ENCODE data around the gene ASPSCR1.

The ASPSCR1 gene
- 29.0 to 33.2 reads per million in 2 donors for total RNA-seq

GRCh38 chr17:81977211-81977808 is at the start of gene ASPSCR1:
TSS of gene ASPSCR1 (plus strand) at chr17:81977629. CDS start at chr17:81977647, 18 bp downstream.
- peak; percentile 89 for DNase-seq

- peak; percentile 87 for DNase-seq
Measured at GRCh38 chr17:81927653-81928543, 49.5 kb upstream of the ASPSCR1 start, which contains the start of gene MAFG. TSS of gene MAFG (minus strand) at chr17:81927735. CDS start at chr17:81923185, 4,550 bp downstream.

- DNase-seq = no peak
Measured at GRCh38 chr17:81928544-81929252, 48.7 kb upstream of the ASPSCR1 start.

GRCh38 chr17:81929253-81930141 is 47.9 kb upstream of the ASPSCR1 start:
- DNase-seq = no peak

GRCh38 chr17:81930142-81931125 is 47.0 kb upstream of the ASPSCR1 start:
- DNase-seq = no peak

- no peak for DNase-seq
Measured at GRCh38 chr17:81931189-81931556, 46.3 kb upstream of the ASPSCR1 start.

- DNase-seq = no peak
Measured at GRCh38 chr17:81931557-81932332, 45.7 kb upstream of the ASPSCR1 start.

- no peak for DNase-seq
Measured at GRCh38 chr17:81932333-81932983, 45.0 kb upstream of the ASPSCR1 start.

GRCh38 chr17:81933178-81933699 is 44.2 kb upstream of the ASPSCR1 start:
- no peak for DNase-seq

GRCh38 chr17:81934098-81934757 is 43.2 kb upstream of the ASPSCR1 start:
- no peak for DNase-seq

GRCh38 chr17:81934850-81935708 is 42.4 kb upstream of the ASPSCR1 start:
- DNase-seq = no peak

GRCh38 chr17:81935709-81936084 is 41.7 kb upstream of the ASPSCR1 start:
- no peak for DNase-seq

- DNase-seq = no peak
Measured at GRCh38 chr17:81939218-81939617, 38.2 kb upstream of the ASPSCR1 start.

- DNase-seq = no peak
Measured at GRCh38 chr17:81939881-81940385, 37.5 kb upstream of the ASPSCR1 start.

- no peak for DNase-seq
Measured at GRCh38 chr17:81940538-81941483, 36.6 kb upstream of the ASPSCR1 start.

GRCh38 chr17:81941484-81942166 is 35.8 kb upstream of the ASPSCR1 start:
- no peak for DNase-seq
